B cell (primary cell): ENCODE measurements around the gene IL1RAPL1. TPM values are rescaled to one million over a fixed set of nuclear protein-coding genes. Genes with fewer than 3 reads are reported as not detected.

Source experiments
- ATAC-seq: fragments of 200-7000 bp; cut with Tn5 transposase; one replicate; pipeline ENCODE4 v1.10.0; 2021; ENCODE audit warnings: low read depth, mild to moderate bottlenecking, moderate number of reproducible peaks, moderate library complexity
- CTCF ChIA-PET: fragments of 350-600 bp; sonication (Branson Sonifier 250); formaldehyde crosslinking; loops from one replicate; lab custom pipeline; 2021; ENCODE audit warnings: antibody characterized with exemption, inconsistent platforms; lab: Charles Lee
- POLR2A ChIA-PET: fragments of 350-600 bp; sonication (Branson Sonifier 250); formaldehyde crosslinking; loops from one replicate; lab custom pipeline; 2021; ENCODE audit warnings: antibody characterized with exemption; lab: Charles Lee
- DNase-seq: peaks from one replicate; pipeline ENCODE4 v3.0.0; 2013
- H2AFZ ChIP-seq: 2 replicates; pipeline ENCODE4 v1.6.1; 2012; ENCODE audit warnings: mild to moderate bottlenecking, low read depth, low read length; ENCODE audit not compliant: insufficient read depth, poor library complexity, severe bottlenecking
- H3K27ac ChIP-seq, 2 donors: 1 replicate in 1 of 2; 2 replicates in 1 of 2; pipeline ENCODE4 v1.5.1; 2012 to 2013; ENCODE audit warnings: low read length in 2 of 2, mild to moderate bottlenecking in 2 of 2, moderate library complexity in 1 of 2
- H3K27me3 ChIP-seq, 4 experiments: fragments of 200-600 bp in 1 of 4; sonication (generic) in 1 of 4; replicated peaks in 1 of 4; 1 replicate in 2 of 4; 2 replicates in 2 of 4; pipeline versions ENCODE4 v1.6.1 to v1.7.0; 2013 to 2016; ENCODE audit warnings: low read length in 3 of 4, mild to moderate bottlenecking in 2 of 4, mixed read lengths in 1 of 4, moderate library complexity in 1 of 4; ENCODE audit not compliant: insufficient read depth in 4 of 4, control insufficient read depth in 3 of 4; ENCODE audit errors: control extremely low read depth in 1 of 4
- H3K36me3 ChIP-seq, 2 experiments: replicated peaks in 1 of 2; 1 replicate in 1 of 2; 2 replicates in 1 of 2; pipeline versions ENCODE4 v1.6.1 to v1.7.1; 2013; ENCODE audit warnings: low read length in 1 of 2; ENCODE audit not compliant: insufficient read depth in 2 of 2, control insufficient read depth in 1 of 2; ENCODE audit errors: control extremely low read depth in 1 of 2, extremely low read depth in 1 of 2
- H3K4me1 ChIP-seq, 2 donors: fragments of 200-600 bp in 1 of 2; sonication (generic) in 1 of 2; 1 replicate in 1 of 2; 2 replicates in 1 of 2; pipeline versions ENCODE4 v1.5.1 to v1.6.1; 2013 to 2017; ENCODE audit warnings: low read length in 2 of 2; ENCODE audit not compliant: control insufficient read depth in 2 of 2, insufficient read depth in 2 of 2
- H3K4me2 ChIP-seq: replicated peaks from 2 replicates; pipeline ENCODE3; 2012; ENCODE audit warnings: mild to moderate bottlenecking, low read depth, low read length; ENCODE audit not compliant: poor library complexity, severe bottlenecking
- H3K4me3 ChIP-seq, 5 experiments: fragments of 200-600 bp in 1 of 5; sonication (generic) in 1 of 5; 1 replicate in 3 of 5; 2 replicates in 2 of 5; pipeline versions ENCODE4 v1.5.1 to v1.7.0; 2011 to 2016; ENCODE audit warnings: low read length in 4 of 5, mild to moderate bottlenecking in 4 of 5, low read depth in 2 of 5, control low read depth in 1 of 5, moderate library complexity in 1 of 5; ENCODE audit not compliant: insufficient read depth in 1 of 5; ENCODE audit errors: control extremely low read depth in 1 of 5, extremely low read depth in 1 of 5
- H3K79me2 ChIP-seq: fragments of 200-600 bp; sonication (generic); one replicate; pipeline ENCODE4 v1.6.0; 2016; ENCODE audit warnings: low read length; ENCODE audit not compliant: control insufficient read depth, insufficient read depth
- H3K9ac ChIP-seq: fragments of 200-600 bp; sonication (generic); 2 replicates; pipeline ENCODE4 v1.6.1; 2017; ENCODE audit warnings: mild to moderate bottlenecking, low read length, moderate library complexity
- H3K9me3 ChIP-seq, 3 donors: one replicate each; pipeline versions ENCODE4 v1.6.1 to v1.7.1; 2013; ENCODE audit warnings: low read length in 2 of 3; ENCODE audit not compliant: control insufficient read depth in 2 of 3, insufficient read depth in 1 of 3; ENCODE audit errors: control extremely low read depth in 1 of 3
- H4K20me1 ChIP-seq: 2 replicates; pipeline ENCODE4 v1.6.0; 2012; ENCODE audit warnings: mild to moderate bottlenecking, low read length; ENCODE audit not compliant: insufficient read depth, control insufficient read depth, poor library complexity, severe bottlenecking
- H3K27ac Mint-ChIP-seq: one replicate; pipeline ENCODE4 v1.8.0; 2021; ENCODE audit warnings: mixed read lengths
- H3K27me3 Mint-ChIP-seq: one replicate; pipeline ENCODE4 v1.8.0; 2021; ENCODE audit warnings: mixed read lengths
- H3K4me1 Mint-ChIP-seq: one replicate; pipeline ENCODE4 v1.8.0; 2021; ENCODE audit warnings: mixed read lengths
- H3K4me3 Mint-ChIP-seq: one replicate; pipeline ENCODE4 v1.8.0; 2021; ENCODE audit warnings: mixed read lengths
- H3K9me3 Mint-ChIP-seq: one replicate; pipeline ENCODE4 v1.8.0; 2022; ENCODE audit warnings: mixed read lengths; ENCODE audit not compliant: insufficient read depth
- CTCF ChIP-seq: fragments of 200-600 bp; IDR thresholded peaks from one replicate; pipeline ENCODE4 v1.8.0; 2022; ENCODE audit warnings: antibody characterized with exemption, mild to moderate bottlenecking
- EZH2 ChIP-seq: IDR thresholded peaks from 2 replicates; pipeline ENCODE4 v1.6.1; 2012; ENCODE audit warnings: borderline replicate concordance, low read depth, mild to moderate bottlenecking, moderate library complexity, low read length; ENCODE audit not compliant: insufficient read depth, poor library complexity, severe bottlenecking
- WGBS: methylation state at CpG from one replicate; pipeline ENCODE4 v1.1.5; 2013; ENCODE audit warnings: missing lambda C conversion rate; ENCODE audit not compliant: insufficient coverage; 5-methylcytosine and 5-hydroxymethylcytosine counted together
- intact Hi-C: fragments of 100-400 bp; cut with micrococcal nuclease; formaldehyde crosslinking; loops from one replicate; pipeline ENCODE4 v1.10.0; 2022
- polyA plus RNA-seq: library from polyadenylated mRNA; depleted of rRNA; stranded (reverse); fragments of >200 nt; gene quantifications from 2 replicates; pipeline ENCODE4 v1.2.3, GENCODE V29; 2012
- total RNA-seq, 2 donors: library from RNA; stranded (reverse); fragments of 120-200 nt in 1 of 2; gene quantifications; 1 replicate in 1 of 2; 2 replicates in 1 of 2; pipeline versions ENCODE4 v1.2.3 to v1.2.4, GENCODE V29; 2013 to 2022

The IL1RAPL1 gene
- total and polyA plus RNA-seq, 2 donors (not counting 1 experiment from before 2014, with no cell fraction given) = not detected

DNA sequence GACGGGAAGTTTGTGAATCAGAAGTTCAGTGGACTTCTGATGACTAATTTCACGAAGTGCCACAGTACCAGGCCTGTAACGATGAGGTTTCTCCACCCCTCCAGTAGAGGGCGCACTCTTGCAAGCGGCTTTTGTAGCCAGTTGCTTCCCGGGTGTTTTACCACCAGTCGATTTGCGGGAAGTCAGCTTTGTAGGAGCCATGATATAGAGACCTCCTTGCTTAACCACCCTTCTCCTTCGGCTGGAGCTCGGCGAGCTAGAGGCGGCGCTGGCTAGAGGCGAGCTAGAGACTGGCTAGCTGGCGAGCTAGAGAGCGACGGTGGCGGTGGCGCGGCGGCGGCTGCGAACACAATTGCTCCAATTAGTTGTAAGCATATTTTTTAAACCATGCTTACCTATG lies 72.0 kb downstream of the IL1RAPL1 start:
- CTCF ChIA-PET = no interaction called here

DNA sequence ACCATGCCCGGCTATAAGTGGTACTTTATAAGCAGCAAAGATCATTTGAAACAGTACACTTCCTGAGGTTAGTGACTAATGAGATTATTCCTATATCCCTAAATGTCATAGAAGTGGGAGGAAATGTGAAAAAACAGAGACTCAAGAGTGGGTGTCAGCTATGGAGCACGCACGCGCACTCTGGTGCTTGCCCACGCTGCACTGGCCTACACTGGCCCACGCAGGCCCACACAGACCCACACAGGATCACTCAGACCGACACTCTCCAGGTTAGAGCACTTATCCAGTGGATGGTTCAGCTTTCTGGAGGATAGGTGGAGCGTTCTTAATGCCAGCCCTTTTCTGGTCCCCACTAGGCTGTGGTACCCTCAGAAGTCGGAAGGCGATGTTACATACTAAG lies 78.5 kb downstream of the IL1RAPL1 start:
- H3K9me3 ChIP-seq = no peaks in the 10 kb centered on the region
- DNase-seq = no peak
- WGBS = 80% methylated on average over 1 of the region's 10 CpGs

More for the DNA sequence above, 72.0 kb downstream of the IL1RAPL1 start:
- ATAC-seq (no peak), DNase-seq (no peak)
- Histone ChIP-seq H3K36me3 (no peaks in the 10 kb centered on the region), H3K9ac (no peak overlapping the region), H3K4me1 (no peaks in the 10 kb centered on the region), H2AFZ (no peak overlapping the region), H4K20me1 (no peaks in the 10 kb centered on the region), H3K9me3 (peaks cover 0 to 4% (median 0%) of the 10 kb centered on the region in 3 donors), H3K79me2 (no peaks in the 10 kb centered on the region), H3K27ac (no peak overlapping the region), H3K4me3 (no peak overlapping the region), H3K4me2 (no peak overlapping the region), H3K27me3 (no peaks in the 10 kb centered on the region)
- WGBS = 75% methylated on average over 8 of the region's 23 CpGs
- Mint-ChIP-seq H3K9me3 (no peaks in the 10 kb centered on the region), H3K4me1 (no peaks in the 10 kb centered on the region), H3K27ac (no peak overlapping the region), H3K4me3 (no peak overlapping the region), H3K27me3 (no peaks in the 10 kb centered on the region)
- POLR2A ChIA-PET = no interaction called here
- peak; percentile 9 for TF ChIP-seq CTCF
- no peak for TF ChIP-seq EZH2
- intact Hi-C loops = no loop called here

More for the DNA sequence above, 78.5 kb downstream of the IL1RAPL1 start:
- H2AFZ ChIP-seq = no peak overlapping the region
- Mint-ChIP-seq H3K4me3 (no peak overlapping the region), H3K9me3 (peaks cover 2% of the 10 kb centered on the region), H3K27me3 (no peaks in the 10 kb centered on the region), H3K4me1 (no peaks in the 10 kb centered on the region), H3K27ac (no peak overlapping the region)
- intact Hi-C loops = no loop called here
- no peak overlapping the region for H3K9ac ChIP-seq
- H3K79me2 ChIP-seq = no peaks in the 10 kb centered on the region
- ATAC-seq = no peak
- H3K27ac ChIP-seq = no peak overlapping the region
- H3K4me2 ChIP-seq = no peak overlapping the region
- no peak for TF ChIP-seq EZH2
- no peak for TF ChIP-seq CTCF
- no peaks in the 10 kb centered on the region for H3K4me1 ChIP-seq
- H4K20me1 ChIP-seq = no peaks in the 10 kb centered on the region
- H3K27me3 ChIP-seq = no peaks in the 10 kb centered on the region
- no peak overlapping the region for H3K4me3 ChIP-seq
- POLR2A ChIA-PET = no interaction called here
- CTCF ChIA-PET = no interaction called here
- no peaks in the 10 kb centered on the region for H3K36me3 ChIP-seq
